Measurements from ENCODE around the gene KCNK17. TPM values are rescaled to one million over a fixed set of nuclear protein-coding genes. Genes with fewer than 3 reads are reported as not detected.

The KCNK17 gene
- total RNA-seq, 1 experiment from 2014 or later: not detected

DNA sequence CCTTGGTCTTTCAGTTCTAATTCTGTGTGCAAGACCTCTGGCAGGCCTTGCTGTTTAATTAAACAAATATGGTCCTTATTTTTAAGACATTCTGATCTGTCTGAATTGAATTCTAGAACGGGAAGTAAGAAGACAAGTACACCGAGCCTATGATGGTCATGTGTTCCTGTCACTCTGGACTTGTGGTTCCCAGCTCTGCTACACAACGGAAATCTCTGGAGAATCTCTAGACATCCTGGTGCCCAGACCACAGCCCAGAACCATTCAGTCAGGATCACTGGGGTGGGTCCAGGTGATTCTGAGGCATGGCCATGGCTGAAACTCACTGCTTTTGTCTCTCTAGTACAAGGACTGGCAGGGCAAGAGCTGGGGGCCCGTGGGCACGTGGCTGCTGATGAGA lies 24.2 kb upstream of the KCNK17 start:
- H3K9me2 ChIP-seq (ENCODE audit: insufficient read depth): no peaks in the 10 kb centered on the region
- no peak for ATAC-seq
- no peaks in the 10 kb centered on the region for H3K36me3 ChIP-seq (ENCODE audit: control insufficient read depth in 1 of 2, insufficient read depth in 2 of 2, low read length in 2 of 2)
- H2AFZ ChIP-seq (ENCODE audit: low read depth, low read length, poor library complexity, severe bottlenecking): no peak overlapping the region
- ChIA-PET RAD21 (ENCODE audit: low non-redundant PET in 1 of 2, low total read pairs in 2 of 2, uncharacterized antibody in 2 of 2, unreplicated experiment in 2 of 2) (no interaction called here), POLR2A (no interaction called here), CTCF (no interaction called here)
- peaks cover 58% of the 10 kb centered on the region for H3K27me3 ChIP-seq (ENCODE audit: insufficient read depth, low read length)
- BruUV-seq (replicated peaks): no TSS peak
- H3K9me3 ChIP-seq (ENCODE audit: control insufficient read depth in 1 of 2, insufficient read depth in 1 of 2, low read depth in 1 of 2, low read length in 2 of 2): no peaks in the 10 kb centered on the region
- H3K4me2 ChIP-seq (ENCODE audit: low read length): no peak overlapping the region
- no peak overlapping the region for H3K4me3 ChIP-seq (replicated peaks in 1 of 2; ENCODE audit: low read depth in 1 of 2, low read length in 2 of 2)
- no peaks in the 10 kb centered on the region for H3K79me2 ChIP-seq (ENCODE audit: insufficient read depth, low read length)
- TF ChIP-seq RAD21 (IDR thresholded peaks at IDR 0.05; ENCODE audit: low read depth): no peak
- no peak for TF ChIP-seq EGR1 (IDR thresholded peaks at IDR 0.05; ENCODE audit: low read depth)
- no peak for TF ChIP-seq ZBTB33 (IDR thresholded peaks at IDR 0.05; ENCODE audit: extremely low read depth, insufficient replicate concordance, low read length)
- TF ChIP-seq JUND (IDR thresholded peaks at IDR 0.05): no peak
- no peak for TF ChIP-seq POLR2A (IDR thresholded peaks at IDR 0.05; ENCODE audit: borderline replicate concordance, extremely low read depth, insufficient read depth, insufficient read length)
- TF ChIP-seq EZH2phosphoT487 (IDR thresholded peaks at IDR 0.05; ENCODE audit: borderline replicate concordance): no peak
- no peak for TF ChIP-seq SIN3A (IDR thresholded peaks at IDR 0.05; ENCODE audit: low read depth)
- TF ChIP-seq ZFX (IDR thresholded peaks at IDR 0.05): no peak
- TF ChIP-seq ATF3 (IDR thresholded peaks at IDR 0.05): no peak
- TF ChIP-seq REST (IDR thresholded peaks at IDR 0.05; ENCODE audit: low read depth): no peak
- no peak for TF ChIP-seq FOSL1 (IDR thresholded peaks at IDR 0.05; ENCODE audit: low read depth)
- TF ChIP-seq EZH2 (IDR thresholded peaks at IDR 0.05): no peak
- TF ChIP-seq POLR2AphosphoS5 (IDR thresholded peaks at IDR 0.05; ENCODE audit: low read depth, low read length): no peak
- no peak for TF ChIP-seq SP1 (IDR thresholded peaks at IDR 0.05; ENCODE audit: low read depth)
- TF ChIP-seq, protein P1, sequence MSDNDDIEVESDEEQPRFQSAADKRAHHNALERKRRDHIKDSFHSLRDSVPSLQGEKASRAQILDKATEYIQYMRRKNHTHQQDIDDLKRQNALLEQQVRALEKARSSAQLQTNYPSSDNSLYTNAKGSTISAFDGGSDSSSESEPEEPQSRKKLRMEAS (IDR thresholded peaks at IDR 0.05): no peak
- TF ChIP-seq TCF7L2 (IDR thresholded peaks at IDR 0.05; ENCODE audit: borderline replicate concordance, extremely low read depth, insufficient read depth, insufficient read length): no peak
- TF ChIP-seq YY1 (IDR thresholded peaks at IDR 0.05; ENCODE audit: extremely low read depth, insufficient replicate concordance, low read depth, low read length): no peak
- no peak for TF ChIP-seq CBX3 (IDR thresholded peaks at IDR 0.05; ENCODE audit: low read depth)
- no peak overlapping the region for H3K9ac ChIP-seq (ENCODE audit: low read length)
- H3K4me1 ChIP-seq (ENCODE audit: control insufficient read depth in 1 of 2, insufficient read depth in 2 of 2, low read length in 2 of 2): no peaks in the 10 kb centered on the region
- DNase-seq (ENCODE audit: low read depth, low spot score): no peak
- H3K27ac ChIP-seq (ENCODE audit: low read depth, low read length): no peak overlapping the region
- no peaks in the 10 kb centered on the region for H4K20me1 ChIP-seq (ENCODE audit: insufficient read depth)
- intact Hi-C loops (cut with micrococcal nuclease): no loop called here
